Measurements from ENCODE around the gene AANAT.
"Not testable (repeated sequence)": the region's sequence is repeated elsewhere in the genome, so short reads cannot be mapped to it uniquely, and the experiment has no call there.

The AANAT gene

GRCh38 chr17:76501018-76501826 lies 33.8 kb downstream of the AANAT start, which contains the start of gene RHBDF2:
Gene RHBDF2, minus strand, starts transcription at chr17:76501423. Its CDS starts 19,899 bp downstream, at chr17:76481524.
- no peak for TF ChIP-seq CTCF (conservative IDR thresholded peaks at IDR 0.05; ENCODE audit: low read depth, low read length)
- peak within 1 kb of the TSS; percentile 78 for H3K4me3 ChIP-seq (ENCODE audit: low read length)
- no peak for DNase-seq (ENCODE audit: low read depth)

- no peak for TF ChIP-seq CTCF (conservative IDR thresholded peaks at IDR 0.05; ENCODE audit: low read depth, low read length)
- no peak for DNase-seq (ENCODE audit: low read depth)
- H3K4me3 ChIP-seq (ENCODE audit: low read length): peak overlapping the region; percentile 35
Observed at GRCh38 chr17:76501827-76502307, 34.5 kb downstream of the AANAT start.

- H3K4me3 ChIP-seq (ENCODE audit: low read length): no peak overlapping the region
- TF ChIP-seq CTCF (conservative IDR thresholded peaks at IDR 0.05; ENCODE audit: low read depth, low read length): no peak
- no peak for DNase-seq (ENCODE audit: low read depth)
Observed at GRCh38 chr17:76502341-76503211, 35.2 kb downstream of the AANAT start.

- no peak for DNase-seq (ENCODE audit: low read depth)
- peak; percentile 16 for TF ChIP-seq CTCF (conservative IDR thresholded peaks at IDR 0.05; ENCODE audit: low read depth, low read length)
- H3K4me3 ChIP-seq (ENCODE audit: low read length): no peak overlapping the region
Observed at GRCh38 chr17:76504117-76504516, 36.7 kb downstream of the AANAT start.

- H3K4me3 ChIP-seq (ENCODE audit: low read length): no peak overlapping the region
- peak; percentile 85 for TF ChIP-seq CTCF (conservative IDR thresholded peaks at IDR 0.05; ENCODE audit: low read depth, low read length)
- no peak for DNase-seq (ENCODE audit: low read depth)
Observed at GRCh38 chr17:76506408-76507345, 39.3 kb downstream of the AANAT start.

- DNase-seq (ENCODE audit: low read depth): not testable (repeated sequence)
Observed at GRCh38 chr17:76508472-76509063, 41.2 kb downstream of the AANAT start.

More at GRCh38 chr17:76508472-76509063, 41.2 kb downstream of the AANAT start:
- not testable (repeated sequence) for H3K4me3 ChIP-seq (ENCODE audit: low read length)
